Progenitor cell of endocrine pancreas (in vitro differentiated cells): ENCODE data around the gene AGBL1. TPM values are rescaled to one million over a fixed set of nuclear protein-coding genes. Genes with fewer than 3 reads are reported as not detected.
"Not testable (repeated sequence)": the region's sequence is repeated elsewhere in the genome, so short reads cannot be mapped to it uniquely, and the experiment has no call there.

Experiments
- DNase-seq: peaks from one replicate; pipeline ENCODE4 v3.0.0; 2021; ENCODE audit warnings: low spot score; ENCODE audit not compliant: unreplicated experiment
- H3K27ac Mint-ChIP-seq: 2 replicates; pipeline ENCODE4 v1.8.0; 2021; ENCODE audit warnings: mild to moderate bottlenecking, moderate library complexity, mixed read lengths
- H3K27me3 Mint-ChIP-seq: 2 replicates; pipeline ENCODE4 v1.8.0; 2021; ENCODE audit warnings: mixed read lengths
- H3K36me3 Mint-ChIP-seq: 2 replicates; pipeline ENCODE4 v1.8.0; 2022; ENCODE audit warnings: mixed read lengths; ENCODE audit not compliant: insufficient read depth
- H3K4me1 Mint-ChIP-seq: 2 replicates; pipeline ENCODE4 v1.8.0; 2021; ENCODE audit warnings: low read depth, mixed read lengths
- H3K4me3 Mint-ChIP-seq: 2 replicates; pipeline ENCODE4 v1.8.0; 2021; ENCODE audit warnings: low read depth, mild to moderate bottlenecking, moderate library complexity, mixed read lengths
- H3K9me3 Mint-ChIP-seq: 2 replicates; pipeline ENCODE4 v1.8.0; 2021; ENCODE audit warnings: low read depth, mixed read lengths
- total RNA-seq: library from RNA; stranded (reverse); gene quantifications from 2 replicates; pipeline ENCODE4 v1.2.1, GENCODE V29; 2021
- TF ChIP-seq, protein P1 (sequence below): fragments of 200-600 bp; sonication (generic); IDR thresholded peaks from one replicate; pipeline ENCODE4 v1.5.0; 2021; ENCODE audit warnings: antibody characterized with exemption, mild to moderate bottlenecking; ENCODE audit not compliant: unreplicated experiment

Gene AGBL1
- total RNA-seq, 1 donor from 2014 or later: not detected

DNA sequence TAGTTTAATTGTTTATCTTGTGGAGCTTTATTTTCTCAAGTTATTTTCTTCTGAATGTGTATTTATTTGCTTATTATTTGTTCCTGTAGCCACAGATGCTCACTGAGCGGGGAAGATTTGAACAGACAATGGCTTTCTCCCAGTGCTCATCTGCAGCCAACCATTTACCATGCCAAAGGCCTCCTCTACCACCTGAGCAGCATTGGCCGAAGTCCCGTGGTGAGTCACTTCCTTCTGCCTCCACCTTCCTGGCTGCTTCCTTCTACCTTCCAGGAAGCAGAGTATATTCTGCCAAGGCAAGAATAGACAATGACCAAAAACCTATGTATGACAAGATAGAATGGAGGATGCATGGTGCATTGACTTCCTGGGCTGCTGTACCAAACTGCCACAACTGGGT lies 443.1 kb downstream of the AGBL1 start:
- Mint-ChIP-seq H3K4me3 (no peak overlapping the region), H3K4me1 (no peaks in the 10 kb centered on the region), H3K36me3 (no peaks in the 10 kb centered on the region), H3K27ac (no peak overlapping the region), H3K9me3 (peaks cover 3% of the 10 kb centered on the region), H3K27me3 (peaks cover 17% of the 10 kb centered on the region)
- DNase-seq: no peak
- TF ChIP-seq, protein P1, sequence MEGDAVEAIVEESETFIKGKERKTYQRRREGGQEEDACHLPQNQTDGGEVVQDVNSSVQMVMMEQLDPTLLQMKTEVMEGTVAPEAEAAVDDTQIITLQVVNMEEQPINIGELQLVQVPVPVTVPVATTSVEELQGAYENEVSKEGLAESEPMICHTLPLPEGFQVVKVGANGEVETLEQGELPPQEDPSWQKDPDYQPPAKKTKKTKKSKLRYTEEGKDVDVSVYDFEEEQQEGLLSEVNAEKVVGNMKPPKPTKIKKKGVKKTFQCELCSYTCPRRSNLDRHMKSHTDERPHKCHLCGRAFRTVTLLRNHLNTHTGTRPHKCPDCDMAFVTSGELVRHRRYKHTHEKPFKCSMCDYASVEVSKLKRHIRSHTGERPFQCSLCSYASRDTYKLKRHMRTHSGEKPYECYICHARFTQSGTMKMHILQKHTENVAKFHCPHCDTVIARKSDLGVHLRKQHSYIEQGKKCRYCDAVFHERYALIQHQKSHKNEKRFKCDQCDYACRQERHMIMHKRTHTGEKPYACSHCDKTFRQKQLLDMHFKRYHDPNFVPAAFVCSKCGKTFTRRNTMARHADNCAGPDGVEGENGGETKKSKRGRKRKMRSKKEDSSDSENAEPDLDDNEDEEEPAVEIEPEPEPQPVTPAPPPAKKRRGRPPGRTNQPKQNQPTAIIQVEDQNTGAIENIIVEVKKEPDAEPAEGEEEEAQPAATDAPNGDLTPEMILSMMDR: no peak

GRCh38 chr15:86526938-86527690 lies 447.4 kb downstream of the AGBL1 start:
- no peak overlapping the region for H3K4me3 Mint-ChIP-seq
- H3K9me3 Mint-ChIP-seq: peaks cover 3% of the 10 kb centered on the region
- no peaks in the 10 kb centered on the region for H3K4me1 Mint-ChIP-seq
- peaks cover 3% of the 10 kb centered on the region for H3K27me3 Mint-ChIP-seq
- H3K36me3 Mint-ChIP-seq: no peaks in the 10 kb centered on the region
- no peak overlapping the region for H3K27ac Mint-ChIP-seq
- TF ChIP-seq, protein P1: no peak
- DNase-seq: no peak

DNA sequence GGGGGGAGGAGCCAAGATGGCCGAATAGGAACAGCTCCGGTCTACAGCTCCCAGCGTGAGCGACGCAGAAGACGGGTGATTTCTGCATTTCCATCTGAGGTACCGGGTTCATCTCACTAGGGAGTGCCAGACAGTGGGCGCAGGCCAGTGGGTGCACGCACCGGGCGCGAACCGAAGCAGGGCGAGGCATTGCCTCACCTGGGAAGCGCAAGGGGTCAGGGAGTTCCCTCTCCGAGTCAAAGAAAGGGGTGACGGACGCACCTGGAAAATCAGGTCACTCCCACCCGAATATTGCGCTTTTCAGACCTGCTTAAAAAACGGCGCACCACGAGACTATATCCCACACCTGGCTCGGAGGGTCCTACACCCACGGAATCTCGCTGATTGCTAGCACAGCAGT lies 448.4 kb downstream of the AGBL1 start:
- H3K4me3 Mint-ChIP-seq, H3K9me3 Mint-ChIP-seq, H3K27ac Mint-ChIP-seq, DNase-seq, H3K36me3 Mint-ChIP-seq, H3K4me1 Mint-ChIP-seq, H3K27me3 Mint-ChIP-seq: not testable (repeated sequence)

DNA sequence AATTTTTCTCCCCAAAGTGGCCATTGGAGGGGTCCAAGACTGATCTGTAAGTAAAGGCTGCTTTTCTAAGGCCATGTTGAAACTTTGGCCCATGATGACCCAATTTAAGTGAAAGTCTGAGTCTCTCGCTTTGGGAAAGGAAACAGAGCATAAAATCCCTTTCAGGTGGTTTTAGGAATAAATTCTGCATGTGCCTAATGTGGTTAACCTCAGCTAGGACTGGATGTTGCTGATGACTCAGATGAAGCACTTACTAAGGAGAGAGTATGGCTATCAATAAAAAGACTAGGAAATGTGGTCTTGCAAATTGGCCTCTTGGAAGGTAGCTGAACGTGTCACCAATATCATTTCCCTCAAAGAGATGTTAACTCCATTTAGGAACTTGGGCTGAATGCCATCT lies 458.5 kb downstream of the AGBL1 start:
- Mint-ChIP-seq H3K27me3 (no peaks in the 10 kb centered on the region), H3K36me3 (no peaks in the 10 kb centered on the region), H3K9me3 (no peaks in the 10 kb centered on the region), H3K27ac (no peak overlapping the region), H3K4me3 (no peak overlapping the region), H3K4me1 (no peaks in the 10 kb centered on the region)
- DNase-seq: no peak
- TF ChIP-seq, protein P1: no peak

DNA sequence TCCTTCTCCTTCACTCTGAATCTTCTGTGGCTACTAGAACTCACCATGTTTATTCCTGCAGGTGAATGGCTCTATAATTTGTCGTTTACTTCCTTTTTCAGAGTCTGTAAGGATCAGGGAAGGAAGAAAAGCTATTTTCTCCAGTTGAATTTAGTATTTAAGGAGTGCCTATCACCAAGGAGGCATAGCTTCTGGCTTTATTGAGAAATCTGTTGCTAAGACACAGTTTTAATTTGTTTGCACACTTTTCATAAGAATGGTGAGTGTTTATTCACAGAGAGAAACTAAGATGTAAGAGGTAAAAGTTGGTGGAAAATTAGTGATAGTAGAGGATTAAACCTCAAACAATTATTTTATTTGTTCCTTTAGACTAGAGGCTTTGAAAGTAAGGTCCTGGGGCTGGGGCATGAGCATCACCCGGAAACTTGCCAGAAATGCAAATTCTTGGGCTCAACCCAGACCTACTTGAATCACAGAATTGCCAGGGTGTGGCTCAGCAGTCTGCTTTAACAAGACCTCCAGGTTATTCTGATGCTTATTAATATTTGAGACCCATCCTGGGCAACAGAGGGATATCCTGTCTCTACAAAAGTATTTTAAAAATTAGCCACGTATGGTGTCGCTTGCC lies 461.3 kb downstream of the AGBL1 start:
- Mint-ChIP-seq H3K9me3 (no peaks in the 10 kb centered on the region), H3K4me1 (no peaks in the 10 kb centered on the region), H3K4me3 (no peak overlapping the region), H3K36me3 (no peaks in the 10 kb centered on the region), H3K27ac (no peak overlapping the region), H3K27me3 (no peaks in the 10 kb centered on the region)
- no peak for DNase-seq
- TF ChIP-seq, protein P1: no peak

- no peaks in the 10 kb centered on the region for H3K36me3 Mint-ChIP-seq
- no peaks in the 10 kb centered on the region for H3K4me1 Mint-ChIP-seq
- H3K4me3 Mint-ChIP-seq: no peak overlapping the region
- no peak for DNase-seq
- H3K9me3 Mint-ChIP-seq: no peaks in the 10 kb centered on the region
- H3K27ac Mint-ChIP-seq: no peak overlapping the region
- TF ChIP-seq, protein P1: no peak
- H3K27me3 Mint-ChIP-seq: no peaks in the 10 kb centered on the region
These were observed 461.9 kb downstream of the AGBL1 start for GRCh38 chr15:86541540-86541939.
